ENCODE results near the gene LIG1.

GRCh38 chr19:48158210-48158790 lies 11.8 kb downstream of the LIG1 start:
- peak; percentile 10 for TF ChIP-seq CTCF (IDR thresholded peaks at IDR 0.05; ENCODE audit: low read depth, low read length)
- TF ChIP-seq MAX (IDR thresholded peaks at IDR 0.05; ENCODE audit: low read depth, low read length): no peak

Data from NB4 (cell line).